IMR-90 (cell line): ENCODE measurements around the gene ASH1L. TPM values are rescaled to one million over a fixed set of nuclear protein-coding genes. Genes with fewer than 3 reads are reported as not detected.

Source experiments
- ATAC-seq: fragments of 200-7000 bp; cut with Tn5 transposase; 2 replicates; pipeline ENCODE4 v1.9.1; 2020; ENCODE audit warnings: low read depth, mild to moderate bottlenecking, moderate library complexity
- BruUV-seq: library from RNA; stranded (reverse); fragments of 400-500 nt; replicated peaks from 2 replicates; lab custom pipeline; 2021; lab: Mats Ljungman, UMichigan
- CTCF ChIA-PET: fragments of 300-600 bp; formaldehyde crosslinking; extraction: SDS; loops from one replicate; lab custom pipeline; 2021; ENCODE audit warnings: antibody characterized with exemption; lab: Yijun Ruan, JAX
- POLR2A ChIA-PET: fragments of 300-600 bp; sonication (Branson Sonifier 250); formaldehyde crosslinking; loops from one replicate; lab custom pipeline; 2022; ENCODE audit warnings: antibody characterized with exemption; ENCODE audit not compliant: unreplicated experiment; lab: Charles Lee
- DNase-seq: peaks from one replicate; pipeline ENCODE4 v3.0.0; 2013
- H2AFZ ChIP-seq: replicated peaks from 2 replicates; pipeline ENCODE3; 2013; ENCODE audit warnings: low read length, mild to moderate bottlenecking; ENCODE audit not compliant: poor library complexity
- H2AK5ac ChIP-seq: 2 replicates; pipeline ENCODE4 v1.6.1; 2013; ENCODE audit warnings: low read depth, low read length, inconsistent platforms
- H2AK9ac ChIP-seq: replicated peaks from 2 replicates; pipeline ENCODE3; 2013; ENCODE audit warnings: mild to moderate bottlenecking, low read depth, low read length, moderate library complexity; ENCODE audit not compliant: poor library complexity
- H2BK120ac ChIP-seq: 2 replicates; pipeline ENCODE4 v1.6.1; 2013; ENCODE audit warnings: low read depth, low read length, inconsistent platforms
- H2BK15ac ChIP-seq: 3 replicates; pipeline ENCODE4 v1.6.1; 2013; ENCODE audit warnings: low read depth, low read length, inconsistent platforms
- H2BK20ac ChIP-seq: 2 replicates; pipeline ENCODE4 v1.6.1; 2013; ENCODE audit warnings: low read depth, mild to moderate bottlenecking, inconsistent platforms, low read length, moderate library complexity
- H2BK5ac ChIP-seq: 2 replicates; pipeline ENCODE4 v1.6.1; 2013; ENCODE audit warnings: mild to moderate bottlenecking, low read depth, low read length, inconsistent platforms; ENCODE audit not compliant: poor library complexity, severe bottlenecking
- H3K14ac ChIP-seq: replicated peaks from 2 replicates; pipeline ENCODE4 v1.6.1; 2013; ENCODE audit warnings: low read depth, low read length, inconsistent platforms
- H3K18ac ChIP-seq: 2 replicates; pipeline ENCODE4 v1.6.1; 2013; ENCODE audit warnings: low read depth, low read length, control low read depth
- H3K23ac ChIP-seq: 2 replicates; pipeline ENCODE4 v1.6.1; 2013; ENCODE audit warnings: low read depth, low read length, inconsistent platforms
- H3K27ac ChIP-seq: 2 replicates; pipeline ENCODE4 v1.5.1; 2013; ENCODE audit warnings: mild to moderate bottlenecking, control low read depth, low read length; ENCODE audit not compliant: insufficient read depth
- H3K27me3 ChIP-seq: 2 replicates; pipeline ENCODE4 v1.6.1; 2013; ENCODE audit warnings: low read length; ENCODE audit not compliant: control insufficient read depth, insufficient read depth
- H3K36me3 ChIP-seq: 2 replicates; pipeline ENCODE4 v1.6.1; 2013; ENCODE audit warnings: low read length, mixed read lengths; ENCODE audit not compliant: control insufficient read depth, insufficient read depth
- H3K4ac ChIP-seq: 2 replicates; pipeline ENCODE4 v1.6.1; 2013; ENCODE audit warnings: low read depth, low read length, inconsistent platforms
- H3K4me1 ChIP-seq: 2 replicates; pipeline ENCODE4 v1.6.1; 2013; ENCODE audit warnings: low read length, mixed read lengths; ENCODE audit not compliant: control insufficient read depth, insufficient read depth
- H3K4me2 ChIP-seq: 2 replicates; pipeline ENCODE4 v1.6.1; 2013; ENCODE audit warnings: low read depth, mild to moderate bottlenecking, control low read depth, low read length, moderate library complexity
- H3K4me3 ChIP-seq: 2 replicates; pipeline ENCODE4 v1.5.1; 2013; ENCODE audit warnings: low read depth, mild to moderate bottlenecking, control low read depth, low read length, moderate library complexity; ENCODE audit not compliant: insufficient read depth
- H3K56ac ChIP-seq: 2 replicates; pipeline ENCODE4 v1.6.1; 2013; ENCODE audit warnings: low read length, inconsistent platforms; ENCODE audit not compliant: insufficient read depth; ENCODE audit errors: extremely low read depth
- H3K79me1 ChIP-seq, 2 experiments: 2 replicates each; pipeline ENCODE4 v1.6.1; 2013; ENCODE audit warnings: low read length in 2 of 2, inconsistent platforms in 1 of 2, low read depth in 1 of 2
- H3K9ac ChIP-seq: 2 replicates; pipeline ENCODE4 v1.6.1; 2013; ENCODE audit warnings: low read depth, low read length, control low read depth
- H3K9me1 ChIP-seq: 2 replicates; pipeline ENCODE4 v1.6.1; 2013; ENCODE audit warnings: low read length, inconsistent platforms; ENCODE audit not compliant: insufficient read depth
- H3K9me3 ChIP-seq: 2 replicates; pipeline ENCODE4 v1.6.1; 2013; ENCODE audit warnings: low read length; ENCODE audit not compliant: control insufficient read depth, insufficient read depth
- H4K20me1 ChIP-seq: 2 replicates; pipeline ENCODE4 v1.6.1; 2013; ENCODE audit warnings: low read length, inconsistent platforms; ENCODE audit not compliant: insufficient read depth
- H4K5ac ChIP-seq: 2 replicates; pipeline ENCODE4 v1.6.1; 2013; ENCODE audit warnings: mild to moderate bottlenecking, low read depth, low read length, control low read depth
- H4K8ac ChIP-seq, 2 experiments: 2 replicates each; pipeline ENCODE4 v1.6.1; 2013; ENCODE audit warnings: low read depth in 2 of 2, low read length in 2 of 2, control low read depth in 1 of 2, inconsistent platforms in 1 of 2
- H4K91ac ChIP-seq: 2 replicates; pipeline ENCODE4 v1.6.1; 2013; ENCODE audit warnings: low read depth, low read length, inconsistent platforms; ENCODE audit not compliant: insufficient read depth
- BHLHE40 ChIP-seq: fragments of 150-350 bp; IDR thresholded peaks from 2 replicates; pipeline ENCODE4 v1.6.1; 2016; ENCODE audit warnings: mild to moderate bottlenecking, low read depth, low read length
- CHD1 ChIP-seq: IDR thresholded peaks from 2 replicates; pipeline ENCODE4 v1.6.1; 2012; ENCODE audit warnings: low read depth, low read length, improper control_type of control experiment
- ELK1 ChIP-seq: fragments of 150-350 bp; IDR thresholded peaks from 2 replicates; pipeline ENCODE4 v1.6.1; 2016; ENCODE audit warnings: low read depth, mild to moderate bottlenecking, low read length, moderate library complexity, borderline replicate concordance
- FOS ChIP-seq: fragments of 150-350 bp; IDR thresholded peaks from 2 replicates; pipeline ENCODE4 v1.6.1; 2016; ENCODE audit warnings: low read depth, low read length
- MAFK ChIP-seq: IDR thresholded peaks from 2 replicates; pipeline ENCODE4 v1.6.1; 2012; ENCODE audit warnings: low read depth, low read length, improper control_type of control experiment
- MAZ ChIP-seq: IDR thresholded peaks from 2 replicates; pipeline ENCODE4 v1.6.1; 2012; ENCODE audit warnings: low read depth, mild to moderate bottlenecking, low read length, improper control_type of control experiment, moderate library complexity, borderline replicate concordance
- MXI1 ChIP-seq: IDR thresholded peaks from 2 replicates; pipeline ENCODE4 v1.6.1; 2012; ENCODE audit warnings: low read depth, mild to moderate bottlenecking, low read length, moderate library complexity, borderline replicate concordance
- NFE2L2 ChIP-seq: fragments of 150-350 bp; IDR thresholded peaks from 2 replicates; pipeline ENCODE4 v1.6.1; 2016; ENCODE audit warnings: low read depth, mild to moderate bottlenecking, low read length
- POLR2A ChIP-seq: IDR thresholded peaks from 2 replicates; pipeline ENCODE4 v1.6.1; 2012; ENCODE audit warnings: mild to moderate bottlenecking, low read depth, low read length
- RFX5 ChIP-seq: IDR thresholded peaks from 2 replicates; pipeline ENCODE4 v1.8.0; 2012; ENCODE audit warnings: low read depth, mild to moderate bottlenecking, low read length, moderate library complexity
- SMC3 ChIP-seq: fragments of 150-350 bp; IDR thresholded peaks from 2 replicates; pipeline ENCODE4 v1.6.1; 2016; ENCODE audit warnings: low read depth, mild to moderate bottlenecking, antibody characterized with exemption, low read length, moderate library complexity
- USF2 ChIP-seq: fragments of 150-350 bp; IDR thresholded peaks from 2 replicates; pipeline ENCODE4 v1.6.1; 2017; ENCODE audit warnings: mild to moderate bottlenecking, antibody characterized with exemption, low read length, low read depth
- WGBS, 2 experiments: methylation state at CpG; one replicate each; pipeline versions ENCODE4 v1.1.5 to v1.1.7; 2013; ENCODE audit warnings: missing lambda C conversion rate in 2 of 2; ENCODE audit not compliant: insufficient read length in 1 of 2; ENCODE audit errors: extremely low coverage in 2 of 2; 5-methylcytosine and 5-hydroxymethylcytosine counted together
- dilution Hi-C: fragments of 300-500 bp; cut with HindIII; formaldehyde crosslinking; loops from one replicate; pipeline ENCODE4 v1.14.3; 2018; ENCODE audit warnings: low sequenced_read_pairs; ENCODE audit not compliant: unreplicated experiment
- in situ Hi-C: fragments of 300-500 bp; cut with MboI; formaldehyde crosslinking; loops from 3 replicates; pipeline ENCODE4 v1.14.3; 2019; ENCODE audit warnings: low sequenced_read_pairs, inconsistent platforms, mixed read lengths
- intact Hi-C: fragments of 100-400 bp; cut with micrococcal nuclease; formaldehyde crosslinking; loops from 2 replicates; pipeline ENCODE4 v1.10.0; 2022
- polyA plus RNA-seq, 3 experiments: library from polyadenylated mRNA; depleted of rRNA; stranded (reverse); fragments of >200 nt; gene quantifications; 2 replicates each; pipeline ENCODE4 v1.2.3, GENCODE V29; 2012; ENCODE audit warnings: low replicate concordance in 1 of 3
- total RNA-seq: library from RNA; depleted of rRNA; stranded (reverse); fragments of >200 nt; gene quantifications from 2 replicates; pipeline ENCODE4 v1.2.3, GENCODE V29; 2012

Gene ASH1L
- total and polyA plus RNA-seq, 2 of the 4 experiments (the other 2 are of a cell fraction) = 13.7 to 18.5 TPM

- H4K5ac ChIP-seq = no peak overlapping the region
- H3K4me1 ChIP-seq = peaks cover 3% of the 10 kb centered on the region; the same call in 1 of the 2 replicates
- intact Hi-C loops (no loop called here), in situ Hi-C loops (no loop called here), dilution Hi-C loops (no loop called here)
- no peak overlapping the region for H3K23ac ChIP-seq
- no peak for ATAC-seq
- no peak overlapping the region for H4K91ac ChIP-seq
- H3K4me3 ChIP-seq = no peak overlapping the region
- TF ChIP-seq MAFK (no peak), USF2 (no peak), POLR2A (no peak), FOS (no peak), ELK1 (no peak), NFE2L2 (no peak), SMC3 (no peak), CHD1 (no peak), RFX5 (no peak), MXI1 (no peak), BHLHE40 (no peak), MAZ (no peak)
- H4K8ac ChIP-seq = no peak overlapping the region
- no TSS peak for BruUV-seq
- H3K9me1 ChIP-seq = peaks cover 7% of the 10 kb centered on the region; the same call in 1 of the 2 replicates
- no peak overlapping the region for H2AFZ ChIP-seq
- H2BK5ac ChIP-seq = no peak overlapping the region
- peaks cover 41 to 79% of the 10 kb centered on the region in 2 experiments for H3K79me1 ChIP-seq
- no peak overlapping the region for H2BK20ac ChIP-seq
- H3K4ac ChIP-seq = no peak overlapping the region
- H4K20me1 ChIP-seq = peaks cover 65% of the 10 kb centered on the region
- no peak for DNase-seq
- CTCF ChIA-PET = interaction anchor here (1.1 kb wide), 1 partner anchor 10 kb away, joined by 4 read pairs; no protein-coding TSS in a partner anchor
- no peak overlapping the region for H3K56ac ChIP-seq
- H3K18ac ChIP-seq = no peak overlapping the region
- no peak overlapping the region for H2AK9ac ChIP-seq
- no peak overlapping the region for H2AK5ac ChIP-seq
- no peak overlapping the region for H3K27ac ChIP-seq
- H3K36me3 ChIP-seq = no peaks in the 10 kb centered on the region
- H3K4me2 ChIP-seq = no peak overlapping the region
- H2BK120ac ChIP-seq = no peak overlapping the region
- no peak overlapping the region for H2BK15ac ChIP-seq
- no CpG with 5 or more reads among the region's 1 CpG for WGBS, 2 experiments
- no peaks in the 10 kb centered on the region for H3K27me3 ChIP-seq
- POLR2A ChIA-PET = no interaction called here
- no peak overlapping the region for H3K9ac ChIP-seq
- H3K9me3 ChIP-seq = no peaks in the 10 kb centered on the region
- no peak overlapping the region for H3K14ac ChIP-seq
Measured at GRCh38 chr1:155526356-155526755, 36.2 kb downstream of the ASH1L start.
